Hepatocyte (in vitro differentiated cells): Measurements from ENCODE around the gene CBX5. TPM values are rescaled to one million over a fixed set of nuclear protein-coding genes. Genes with fewer than 3 reads are reported as not detected.
"Not testable (repeated sequence)": the region's sequence is repeated elsewhere in the genome, so short reads cannot be mapped to it uniquely, and the experiment has no call there.

ENCODE experiments used
- DNase-seq: peaks from one replicate; pipeline ENCODE4 v3.0.0-alpha.2; 2016; ENCODE audit warnings: low spot score
- H2AFZ ChIP-seq: fragments of 200-600 bp; sonication (generic); 2 replicates; pipeline ENCODE4 v1.6.0; 2016; ENCODE audit warnings: antibody characterized with exemption, mild to moderate bottlenecking
- H3K27ac ChIP-seq: fragments of 200-600 bp; sonication (generic); 2 replicates; pipeline ENCODE4 v1.5.1; 2016; ENCODE audit warnings: mild to moderate bottlenecking
- H3K27me3 ChIP-seq: fragments of 200-600 bp; sonication (generic); 2 replicates; pipeline ENCODE4 v1.6.1; 2016
- H3K36me3 ChIP-seq: fragments of 200-600 bp; sonication (generic); replicated peaks from 2 replicates; pipeline ENCODE4 v1.5.1; 2016; ENCODE audit warnings: low read depth; ENCODE audit not compliant: insufficient read depth
- H3K4me1 ChIP-seq: fragments of 200-600 bp; sonication (generic); 2 replicates; pipeline ENCODE4 v1.5.1; 2016; ENCODE audit warnings: mild to moderate bottlenecking, moderate library complexity; ENCODE audit not compliant: insufficient read depth
- H3K4me2 ChIP-seq: fragments of 200-600 bp; sonication (generic); 2 replicates; pipeline ENCODE4 v1.6.0; 2016
- H3K4me3 ChIP-seq: fragments of 200-600 bp; sonication (generic); 2 replicates; pipeline ENCODE4 v1.5.1; 2016; ENCODE audit warnings: mild to moderate bottlenecking
- H3K79me2 ChIP-seq: fragments of 200-600 bp; sonication (generic); 2 replicates; pipeline ENCODE4 v1.6.0; 2017; ENCODE audit warnings: mild to moderate bottlenecking
- H3K9me2 ChIP-seq: fragments of 200-600 bp; sonication (generic); replicated peaks from 2 replicates; pipeline ENCODE4 v1.6.0; 2017; ENCODE audit warnings: mild to moderate bottlenecking; ENCODE audit not compliant: insufficient read depth
- H3K9me3 ChIP-seq: fragments of 200-600 bp; sonication (generic); 2 replicates; pipeline ENCODE4 v1.5.1; 2016; ENCODE audit warnings: low read depth, mild to moderate bottlenecking
- H4K20me1 ChIP-seq: fragments of 200-600 bp; sonication (generic); 2 replicates; pipeline ENCODE4 v1.6.0; 2016; ENCODE audit warnings: mild to moderate bottlenecking; ENCODE audit not compliant: insufficient read depth, poor library complexity, severe bottlenecking
- CTCF ChIP-seq: fragments of 200-600 bp; sonication (generic); IDR thresholded peaks from 2 replicates; pipeline ENCODE4 v1.5.1; 2016; ENCODE audit warnings: antibody characterized with exemption, mild to moderate bottlenecking; ENCODE audit not compliant: poor library complexity
- EZH2 ChIP-seq: fragments of 200-600 bp; sonication (generic); IDR thresholded peaks from 2 replicates; pipeline ENCODE4 v1.6.1; 2016; ENCODE audit warnings: antibody characterized with exemption, mild to moderate bottlenecking, borderline replicate concordance
- EZH2phosphoT487 ChIP-seq: fragments of 200-600 bp; sonication (generic); IDR thresholded peaks from one replicate; pipeline ENCODE4 v1.6.1; 2018; ENCODE audit warnings: antibody characterized with exemption, mild to moderate bottlenecking, low read depth, moderate library complexity; ENCODE audit not compliant: unreplicated experiment, severe bottlenecking
- WGBS: methylation state at CpG from one replicate; pipeline ENCODE4 v1.1.6; 2016; ENCODE audit warnings: low lambda C conversion rate; ENCODE audit errors: missing lambda C conversion rate; 5-methylcytosine and 5-hydroxymethylcytosine counted together
- polyA plus RNA-seq: library from polyadenylated mRNA; unstranded; fragments of >200 nt; fragmentation: Nextera tagmentation; extraction: Ambion mirVana; gene quantifications from 2 replicates; pipeline ENCODE4 v1.2.1, GENCODE V29; 2016
- total RNA-seq: library from RNA; depleted of rRNA; stranded (reverse); fragments of >200 nt; gene quantifications from 2 replicates; pipeline ENCODE4 v1.2.3, GENCODE V29; 2014

CBX5 gene
- total RNA-seq = 58.2 and 60.1 TPM in 2 replicates
- polyA plus RNA-seq = 21.9 and 23.3 TPM in 2 replicates

GRCh38 chr12:54279632-54280467 lies at the start of gene CBX5:
Gene CBX5 (minus strand): TSS chr12:54280122. CDS start chr12:54257650, 22,472 bp downstream.
- Histone ChIP-seq H3K79me2 (peaks cover 78% of the 10 kb centered on the region), H4K20me1 (peaks cover 36% of the 10 kb centered on the region), H3K27ac (peak within 1 kb of the TSS; percentile 92), H3K4me3 (peak within 1 kb of the TSS; percentile 58), H3K27me3 (no peaks in the 10 kb centered on the region), H3K9me2 (no peaks in the 10 kb centered on the region), H3K36me3 (no peaks in the 10 kb centered on the region), H3K4me2 (peak within 1 kb of the TSS; percentile 94), H3K4me1 (peaks cover 31% of the 10 kb centered on the region), H2AFZ (peak within 1 kb of the TSS; percentile 3), H3K9me3 (no peaks in the 10 kb centered on the region)
- WGBS = 1% methylated on average over 47 of the region's 49 CpGs
- no peak for TF ChIP-seq EZH2phosphoT487
- no peak for TF ChIP-seq CTCF
- no peak for TF ChIP-seq EZH2
- DNase-seq = peak; percentile 100

GRCh38 chr12:54328595-54329337 lies 48.8 kb upstream of the CBX5 start:
- no peaks in the 10 kb centered on the region for H3K9me3 ChIP-seq
- no peaks in the 10 kb centered on the region for H3K27me3 ChIP-seq
- H4K20me1 ChIP-seq = peaks cover 4% of the 10 kb centered on the region
- no peak overlapping the region for H3K4me3 ChIP-seq
- no peak for TF ChIP-seq CTCF
- TF ChIP-seq EZH2phosphoT487 = no peak
- no peak for TF ChIP-seq EZH2
- no peaks in the 10 kb centered on the region for H3K36me3 ChIP-seq
- peaks cover 30% of the 10 kb centered on the region for H3K4me1 ChIP-seq
- 55% methylated on average over 6 of the region's 6 CpGs for WGBS
- H3K27ac ChIP-seq = peak overlapping the region; percentile 58
- no peak overlapping the region for H2AFZ ChIP-seq
- H3K9me2 ChIP-seq = no peaks in the 10 kb centered on the region
- DNase-seq = no peak
- peak overlapping the region; percentile 52 for H3K4me2 ChIP-seq
- peaks cover 85% of the 10 kb centered on the region for H3K79me2 ChIP-seq

GRCh38 chr12:54325442-54326109 lies 45.7 kb upstream of the CBX5 start:
- DNase-seq, H3K9me3 ChIP-seq, H4K20me1 ChIP-seq, H3K27me3 ChIP-seq, H3K9me2 ChIP-seq, H3K36me3 ChIP-seq: not testable (repeated sequence)
- H3K27ac ChIP-seq = peak overlapping the region; percentile 89
- peak overlapping the region; percentile 75 for H3K4me2 ChIP-seq
- 67% methylated on average over 21 of the region's 22 CpGs for WGBS
- H2AFZ ChIP-seq = peak overlapping the region; percentile 8
- peak overlapping the region; percentile 64 for H3K4me3 ChIP-seq
- H3K79me2 ChIP-seq = peaks cover 53% of the 10 kb centered on the region
- peaks cover 27% of the 10 kb centered on the region for H3K4me1 ChIP-seq
